ENCODE measurements around the gene GKN2.

GKN2 gene

DNA sequence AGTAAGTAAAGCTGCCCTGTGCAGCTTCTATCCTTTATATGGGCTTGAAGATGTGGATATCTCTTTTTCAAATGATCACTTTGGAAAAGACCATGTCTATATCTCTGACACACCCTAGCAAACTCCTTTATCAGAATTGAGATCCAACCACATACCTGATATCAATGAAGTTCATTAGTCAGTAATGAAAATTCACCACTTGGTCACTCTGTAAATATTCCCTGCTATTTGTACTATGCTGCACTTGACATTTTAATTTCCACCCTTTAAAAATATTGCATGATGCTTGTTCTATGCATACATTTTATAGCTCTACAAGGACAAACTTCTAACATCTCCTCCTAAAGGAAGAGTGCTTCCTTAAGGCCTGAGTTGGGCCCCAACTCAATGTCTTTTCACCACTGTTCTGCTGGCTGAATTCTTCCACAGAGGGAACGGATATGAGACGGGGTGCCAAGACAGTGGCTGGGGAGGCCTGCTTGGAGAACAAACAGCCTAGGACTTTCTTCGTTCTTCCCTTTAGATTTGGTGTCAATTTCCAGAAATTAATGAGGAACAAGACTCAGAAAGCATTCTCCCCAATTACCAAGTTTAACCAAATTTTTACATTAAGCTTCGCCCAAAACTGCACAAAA, at the start of gene GKN2:
TSS of gene GKN2 (minus strand) at position 7 of the 635 bp plus-strand sequence. CDS start 32 bp downstream, outside the sequence.
- DNase-seq (ENCODE audit: low read depth) = no peak

GRCh38 chr2:69001879-69002278, 49.2 kb upstream of the GKN2 start:
- DNase-seq (ENCODE audit: low read depth) = no peak

GRCh38 chr2:68997401-68997800, 44.7 kb upstream of the GKN2 start:
- DNase-seq (ENCODE audit: low read depth) = no peak

GRCh38 chr2:68995916-68996315, 43.2 kb upstream of the GKN2 start:
- DNase-seq (ENCODE audit: low read depth) = no peak

GRCh38 chr2:68994864-68995263, 42.2 kb upstream of the GKN2 start:
- peak; percentile 52 for DNase-seq (ENCODE audit: low read depth)

- no peak for DNase-seq (ENCODE audit: low read depth)
These were observed 41.0 kb upstream of the GKN2 start for GRCh38 chr2:68993660-68994059.

DNA sequence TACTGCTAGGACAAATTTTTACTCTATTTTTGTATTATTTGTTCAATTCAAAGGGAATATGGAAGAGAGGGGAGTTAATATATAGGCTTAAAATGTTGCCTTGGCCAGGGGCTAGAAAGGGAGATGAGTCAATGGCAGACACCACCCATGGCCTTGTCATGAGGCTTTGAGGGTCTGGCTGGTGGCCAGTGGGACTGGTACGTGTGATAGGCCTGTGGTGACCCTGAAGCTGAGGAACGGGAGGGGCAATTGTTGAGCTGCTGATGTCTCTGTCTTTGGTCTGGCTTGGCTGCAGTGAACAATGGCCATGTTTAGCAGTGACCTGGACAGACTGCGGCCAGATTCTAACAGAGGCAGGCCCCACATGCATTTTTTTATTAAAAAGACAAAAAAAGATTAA, 40.2 kb upstream of the GKN2 start:
- no peak for DNase-seq (ENCODE audit: low read depth)

- no peak for DNase-seq (ENCODE audit: low read depth)
These were observed 39.6 kb upstream of the GKN2 start for GRCh38 chr2:68992341-68992740.

- DNase-seq (ENCODE audit: low read depth) = no peak
These were observed 36.3 kb upstream of the GKN2 start for GRCh38 chr2:68989035-68989434.

- DNase-seq (ENCODE audit: low read depth) = no peak
These were observed 34.4 kb upstream of the GKN2 start for GRCh38 chr2:68987021-68987503.

DNA sequence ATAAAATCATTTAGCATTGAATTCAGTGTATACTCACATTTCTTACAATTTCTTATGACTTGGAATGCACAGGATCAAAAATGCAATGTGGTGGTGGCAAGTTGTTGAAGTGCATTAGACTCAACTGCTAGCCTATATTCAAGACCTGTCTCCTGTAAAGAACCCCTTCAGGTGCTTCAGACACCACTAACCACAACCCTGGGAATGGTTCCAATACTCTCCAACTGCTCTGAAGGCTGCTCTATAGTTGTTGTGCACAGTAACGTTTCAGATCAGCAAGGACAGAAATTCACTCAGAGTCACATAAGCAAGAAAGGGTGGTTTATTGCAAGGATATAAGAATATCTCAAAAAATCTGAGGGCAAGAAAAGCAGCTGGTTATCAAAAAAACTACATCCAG, 28.3 kb upstream of the GKN2 start:
- no peak for DNase-seq (ENCODE audit: low read depth)

GRCh38 chr2:68978098-68978497, 25.4 kb upstream of the GKN2 start:
- no peak for DNase-seq (ENCODE audit: low read depth)

DNA sequence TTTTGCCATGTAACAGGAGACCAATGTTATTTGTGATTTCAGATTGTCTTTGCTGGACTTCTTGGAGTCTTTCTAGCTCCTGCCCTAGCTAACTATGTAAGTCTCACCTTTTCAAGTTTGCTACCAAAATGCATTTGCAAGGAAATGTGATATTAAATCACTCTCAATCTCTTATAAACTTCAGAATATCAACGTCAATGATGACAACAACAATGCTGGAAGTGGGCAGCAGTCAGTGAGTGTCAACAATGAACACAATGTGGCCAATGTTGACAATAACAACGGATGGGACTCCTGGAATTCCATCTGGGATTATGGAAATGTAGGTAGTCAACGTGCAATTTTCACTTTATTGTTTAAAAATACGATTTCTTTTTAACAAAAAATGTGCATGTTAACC, 24.8 kb upstream of the GKN2 start:
- no peak for DNase-seq (ENCODE audit: low read depth)

DNA sequence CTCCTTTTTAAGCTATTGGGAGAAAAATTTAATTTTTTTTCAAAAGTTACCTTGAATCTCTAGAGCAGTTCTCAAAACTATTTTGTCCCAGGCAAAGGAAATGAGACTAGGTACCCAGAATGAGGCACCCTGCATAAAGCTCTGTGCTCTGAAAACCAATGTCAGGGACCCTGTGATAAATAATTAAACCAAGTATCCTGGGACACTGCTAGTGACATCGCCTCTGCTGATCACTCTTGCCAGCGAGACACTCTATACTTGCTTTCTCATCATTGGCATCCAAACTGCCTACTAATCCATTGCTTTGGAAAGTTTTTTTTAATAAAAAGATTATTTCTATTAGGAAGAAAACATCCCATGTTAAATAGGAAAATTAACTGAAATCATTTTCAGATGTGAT, 23.2 kb upstream of the GKN2 start:
- DNase-seq (ENCODE audit: low read depth) = no peak

GRCh38 chr2:68974946-68975665, 22.4 kb upstream of the GKN2 start:
- DNase-seq (ENCODE audit: low read depth) = no peak

DNA sequence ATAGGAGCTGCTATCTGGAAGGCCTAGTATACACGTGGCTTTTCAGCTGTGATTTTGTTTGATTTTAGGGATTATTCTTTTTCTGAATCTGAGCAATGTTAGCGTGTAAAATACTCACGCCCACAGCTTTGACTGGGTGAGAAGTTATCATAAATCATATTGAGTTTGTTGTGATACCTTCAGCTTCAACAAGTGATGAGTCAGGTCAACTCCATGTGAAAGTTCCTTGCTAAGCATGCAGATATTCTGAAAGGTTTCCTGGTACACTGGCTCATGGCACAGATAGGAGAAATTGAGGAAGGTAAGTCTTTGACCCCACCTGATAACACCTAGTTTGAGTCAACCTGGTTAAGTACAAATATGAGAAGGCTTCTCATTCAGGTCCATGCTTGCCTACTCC, 21.6 kb upstream of the GKN2 start, which contains the start of gene GKN1:
TSS of gene GKN1 (plus strand) at position 386 of the 400 bp plus-strand sequence. CDS start 42 bp downstream, outside the sequence.
- peak; percentile 47 for DNase-seq (ENCODE audit: low read depth)

DNA sequence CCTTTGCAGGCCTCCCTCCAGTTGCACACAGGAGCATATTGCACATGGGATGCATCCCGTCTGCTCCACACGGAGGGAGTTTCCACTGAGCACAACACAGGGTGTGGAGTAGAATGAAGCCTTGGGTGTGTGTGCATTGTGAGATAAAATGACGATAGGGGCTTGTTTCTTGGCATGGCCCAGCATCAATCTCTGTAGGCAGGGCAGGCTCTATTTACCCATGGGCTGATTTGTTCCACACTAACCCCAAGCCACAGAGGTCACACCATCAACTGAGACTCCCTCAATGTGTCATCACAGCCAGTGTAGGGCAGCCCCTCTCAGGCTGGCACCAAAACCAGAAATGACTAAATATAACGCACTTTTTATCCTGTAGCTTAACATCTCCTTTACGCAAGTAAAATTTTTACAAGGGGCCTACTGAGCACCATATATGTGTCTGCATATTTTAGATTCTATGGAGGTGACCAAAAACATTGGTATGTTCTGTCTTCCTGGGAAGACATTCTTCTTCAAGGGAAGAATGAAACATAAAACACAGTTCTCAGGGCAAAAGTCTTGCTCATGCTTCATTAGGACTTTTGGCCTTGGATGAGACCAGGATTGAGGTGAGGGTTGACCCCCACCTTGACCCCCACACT, 19.0 kb upstream of the GKN2 start:
- peak; percentile 98 for DNase-seq (ENCODE audit: low read depth)

DNA sequence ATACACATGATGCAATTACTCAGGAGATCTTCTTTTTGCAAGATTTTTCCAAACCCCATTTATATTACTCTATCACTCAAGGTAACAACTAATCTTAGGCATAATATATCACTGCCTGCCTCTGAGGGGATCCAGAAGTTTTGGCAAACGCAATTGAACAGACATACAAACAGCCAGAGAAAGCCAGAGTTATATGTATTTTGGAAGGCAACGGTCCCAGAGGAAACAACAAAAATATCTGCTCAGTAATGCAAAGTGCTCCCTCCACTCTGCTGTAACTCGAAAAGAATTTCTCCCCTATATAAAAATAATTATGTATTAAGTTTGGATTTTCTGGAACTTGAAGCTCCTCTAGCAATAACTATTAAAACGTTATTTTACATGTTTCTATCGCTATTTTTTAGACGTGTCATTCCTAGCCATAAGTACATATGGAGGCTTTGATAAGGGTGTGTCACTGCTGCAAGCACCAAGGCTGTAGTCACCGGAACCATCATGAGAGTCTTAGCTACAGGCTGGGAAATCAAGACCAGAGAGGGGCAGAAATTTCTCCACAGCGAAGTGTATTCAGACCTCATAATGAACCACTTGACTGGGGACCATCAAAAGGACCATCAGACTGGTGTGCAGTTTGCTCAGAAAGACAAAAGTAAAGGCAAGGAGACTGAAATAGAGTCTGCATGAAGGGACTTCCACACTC, 18.0 kb upstream of the GKN2 start:
- DNase-seq (ENCODE audit: low read depth) = no peak

- no peak for DNase-seq (ENCODE audit: low read depth)
These were observed 17.2 kb upstream of the GKN2 start for GRCh38 chr2:68969736-68970490.

DNA sequence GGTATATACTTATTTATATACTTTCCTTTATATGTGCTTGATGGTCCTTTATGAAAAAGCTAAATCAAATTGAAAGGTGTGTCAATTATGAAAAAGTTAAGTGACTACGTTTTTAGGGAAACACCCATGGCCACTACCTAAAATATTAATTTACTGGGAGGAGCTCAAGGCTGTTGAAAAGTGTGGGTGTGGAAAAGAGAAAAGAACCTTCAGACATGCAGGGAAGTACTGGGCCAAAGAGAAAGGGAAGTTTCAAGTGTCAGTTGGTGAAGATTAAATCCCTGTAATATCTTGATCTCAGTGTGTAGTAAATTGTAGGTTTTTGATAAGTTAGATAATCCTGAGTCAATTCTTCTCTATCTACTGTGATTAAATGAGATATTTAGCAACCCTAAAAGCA, 15.5 kb upstream of the GKN2 start:
- no peak for DNase-seq (ENCODE audit: low read depth)

DNA sequence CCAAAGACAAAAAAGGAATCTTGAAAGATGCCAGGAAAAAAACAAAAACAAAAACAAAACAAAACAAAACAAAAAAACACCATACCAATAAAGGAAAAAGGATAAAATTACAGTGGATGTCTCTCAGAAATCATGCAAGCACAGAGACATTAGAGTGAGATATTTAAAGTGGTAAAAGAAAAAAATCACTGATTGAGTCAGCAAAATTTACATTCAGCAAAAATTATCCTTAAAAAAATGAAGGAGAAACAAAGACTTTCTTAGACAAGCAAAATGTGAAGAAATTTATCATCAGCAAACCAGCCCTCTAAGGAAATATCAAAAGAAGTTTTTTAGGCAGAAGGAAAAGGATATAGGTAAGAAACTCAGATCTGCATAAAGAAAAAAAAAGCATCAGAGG, 11.6 kb upstream of the GKN2 start:
- no peak for DNase-seq (ENCODE audit: low read depth)

DNA sequence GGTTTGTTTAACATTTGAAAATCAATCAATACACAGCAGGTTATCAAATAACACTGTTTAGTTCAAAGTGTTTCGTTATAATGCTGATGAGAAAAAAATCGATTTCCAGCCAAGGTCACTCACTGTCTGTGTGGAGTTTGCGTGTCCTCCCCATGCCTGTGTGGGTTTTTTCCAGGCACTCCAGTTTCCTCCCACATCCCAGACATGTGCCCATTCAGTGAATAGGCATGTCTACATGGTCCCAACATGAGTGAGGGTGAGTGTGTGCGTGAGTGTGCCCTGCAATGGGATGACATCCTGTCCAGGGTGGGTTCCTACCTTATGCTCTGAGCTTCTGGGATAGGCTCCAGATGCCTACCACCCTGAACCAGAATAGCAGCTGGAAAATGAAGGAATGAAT, 8.7 kb upstream of the GKN2 start:
- DNase-seq (ENCODE audit: low read depth) = no peak

Measured in ELR (cell line).